Omental fat pad (tissue), 4 donors: ENCODE data around the gene ADAMTS16. TPM values are rescaled to one million over a fixed set of nuclear protein-coding genes. Genes with fewer than 3 reads are reported as not detected.
A peak's percentile ranks its signal among the peaks of the same experiment; 100 is the strongest.

ENCODE experiments used
- ATAC-seq: fragments of 150-250 bp; one replicate; pipeline ENCODE4 v1.9.1; 2016; ENCODE audit warnings: mild to moderate bottlenecking, moderate library complexity; ENCODE audit not compliant: low FRiP score
- DNase-seq: peaks from one replicate; pipeline ENCODE4 v3.0.0-alpha.2; 2019; ENCODE audit warnings: low spot score
- total RNA-seq, 4 donors: library from RNA; depleted of rRNA; stranded (reverse); fragments of >200 nt; gene quantifications; one replicate each; pipeline ENCODE4 v1.1.0, GENCODE V29; 2016
- TF ChIP-seq, protein P1 (sequence below), 3 donors: fragments of 450-650 bp; IDR thresholded peaks; one replicate each; pipeline ENCODE4 v1.5.1; 2016 to 2017; ENCODE audit warnings: antibody characterized with exemption in 3 of 3, mild to moderate bottlenecking in 3 of 3, moderate library complexity in 2 of 3

ADAMTS16 gene
- total RNA-seq, 4 donors from 2014 or later: 0.50 to 1.9 (median 1.3) TPM

DNA sequence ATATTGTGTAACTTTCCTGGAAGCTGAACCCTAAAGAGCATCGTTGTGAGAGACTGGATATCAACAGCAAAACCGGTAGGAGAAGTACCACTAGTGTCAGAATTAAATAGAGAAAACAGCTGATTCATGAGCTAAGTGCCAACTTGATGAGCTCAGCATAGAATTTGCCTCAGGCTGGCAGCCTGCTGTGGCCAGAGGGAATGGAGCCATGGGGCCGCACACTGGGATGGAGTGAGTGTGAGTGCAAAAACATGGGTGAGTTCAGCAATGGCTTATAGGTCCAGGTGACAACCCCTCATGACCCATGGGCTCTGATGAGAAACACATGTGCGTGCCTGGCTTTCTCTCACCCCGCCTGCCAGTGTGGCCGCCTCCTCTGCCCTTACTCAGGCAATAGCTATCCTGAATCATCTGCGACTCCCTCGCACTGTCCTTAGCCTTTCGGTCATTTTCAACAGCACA is 25.4 kb downstream of the ADAMTS16 start:
- TF ChIP-seq, protein P1, sequence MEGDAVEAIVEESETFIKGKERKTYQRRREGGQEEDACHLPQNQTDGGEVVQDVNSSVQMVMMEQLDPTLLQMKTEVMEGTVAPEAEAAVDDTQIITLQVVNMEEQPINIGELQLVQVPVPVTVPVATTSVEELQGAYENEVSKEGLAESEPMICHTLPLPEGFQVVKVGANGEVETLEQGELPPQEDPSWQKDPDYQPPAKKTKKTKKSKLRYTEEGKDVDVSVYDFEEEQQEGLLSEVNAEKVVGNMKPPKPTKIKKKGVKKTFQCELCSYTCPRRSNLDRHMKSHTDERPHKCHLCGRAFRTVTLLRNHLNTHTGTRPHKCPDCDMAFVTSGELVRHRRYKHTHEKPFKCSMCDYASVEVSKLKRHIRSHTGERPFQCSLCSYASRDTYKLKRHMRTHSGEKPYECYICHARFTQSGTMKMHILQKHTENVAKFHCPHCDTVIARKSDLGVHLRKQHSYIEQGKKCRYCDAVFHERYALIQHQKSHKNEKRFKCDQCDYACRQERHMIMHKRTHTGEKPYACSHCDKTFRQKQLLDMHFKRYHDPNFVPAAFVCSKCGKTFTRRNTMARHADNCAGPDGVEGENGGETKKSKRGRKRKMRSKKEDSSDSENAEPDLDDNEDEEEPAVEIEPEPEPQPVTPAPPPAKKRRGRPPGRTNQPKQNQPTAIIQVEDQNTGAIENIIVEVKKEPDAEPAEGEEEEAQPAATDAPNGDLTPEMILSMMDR (IDR thresholded peaks at IDR 0.05): no peak
- ATAC-seq (peak; percentile 73), DNase-seq (no peak)

DNA sequence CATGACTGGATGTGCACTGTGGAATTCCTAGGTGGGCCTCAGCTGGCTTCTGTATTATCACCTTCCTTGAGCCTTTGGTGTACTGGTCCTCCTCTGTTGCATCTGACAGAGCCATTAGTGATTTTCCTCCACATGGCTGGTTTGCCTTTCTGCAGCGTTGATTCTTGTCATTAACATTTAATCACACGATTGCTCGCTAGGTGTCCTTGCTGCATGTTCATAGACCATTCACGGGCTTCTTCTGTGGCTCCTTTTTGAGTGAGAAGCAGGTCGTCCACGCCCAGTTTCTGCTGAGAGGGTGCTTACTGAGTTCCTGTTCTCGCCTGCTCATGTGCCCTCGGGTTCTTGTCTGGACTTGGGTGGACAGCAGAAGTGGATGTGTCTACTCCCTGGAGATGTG is 29.3 kb downstream of the ADAMTS16 start:
- TF ChIP-seq, protein P1 (IDR thresholded peaks at IDR 0.05): no peak
- ATAC-seq (no peak), DNase-seq (no peak)

DNA sequence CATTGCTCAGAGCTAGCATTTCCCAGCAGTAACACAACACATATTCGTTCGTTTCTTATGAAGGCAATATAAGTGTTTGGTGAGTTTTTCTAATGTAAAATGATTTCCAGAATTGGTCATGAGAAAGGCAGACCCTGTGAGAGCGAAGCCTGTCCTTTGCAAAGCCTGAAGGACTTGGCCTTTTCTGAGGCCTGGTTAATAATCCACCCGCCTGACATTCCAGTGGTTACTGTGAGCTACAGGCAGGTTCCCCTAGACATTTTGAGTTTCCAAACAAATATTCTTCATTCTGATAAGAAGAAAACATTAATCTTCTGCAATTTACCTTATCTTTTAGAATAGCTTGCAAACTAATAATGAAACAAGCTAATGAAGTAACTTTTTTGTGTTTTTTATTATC is 38.0 kb downstream of the ADAMTS16 start:
- DNase-seq: no peak
- no peak for ATAC-seq
- TF ChIP-seq, protein P1 (IDR thresholded peaks at IDR 0.05): no peak

DNA sequence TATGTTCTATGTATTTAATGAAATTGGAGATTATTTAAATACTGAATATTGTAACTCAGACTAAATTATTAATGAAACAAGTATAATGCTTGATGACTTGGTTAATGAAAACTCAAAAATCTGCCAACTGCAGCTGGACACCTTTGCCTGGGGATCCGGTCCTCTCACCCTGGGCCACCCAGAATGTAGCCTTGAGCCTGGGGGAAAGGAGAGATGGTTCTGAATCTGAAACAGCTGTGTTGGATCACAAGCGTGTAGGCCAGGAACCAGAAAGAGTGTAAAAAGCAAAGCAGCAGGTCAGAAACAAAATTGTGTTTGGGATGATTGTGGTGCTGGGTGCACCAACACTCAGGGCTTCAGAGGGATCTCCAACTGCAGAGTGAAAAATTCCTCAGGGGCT is 38.5 kb downstream of the ADAMTS16 start:
- TF ChIP-seq, protein P1 (IDR thresholded peaks at IDR 0.05): no peak
- no peak for ATAC-seq
- DNase-seq: no peak

DNA sequence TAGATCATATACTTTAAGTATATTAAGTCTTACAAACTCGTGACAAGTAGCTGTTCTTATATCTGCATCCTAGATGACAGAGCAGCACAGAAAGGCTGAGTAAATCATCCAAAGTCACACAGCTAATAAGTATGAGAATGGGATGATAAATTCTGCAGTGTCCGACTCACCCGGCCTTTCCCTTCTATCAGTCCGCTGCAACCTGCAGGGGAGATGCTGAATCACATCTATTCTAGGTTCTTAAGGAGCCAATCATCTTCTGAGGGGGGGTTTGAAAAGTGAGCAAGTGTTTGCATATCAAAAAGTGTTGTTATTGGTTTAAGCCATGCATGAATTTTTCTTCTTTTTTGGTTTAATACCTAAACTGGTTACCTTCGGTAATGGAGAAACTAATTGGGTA is 38.9 kb downstream of the ADAMTS16 start:
- ATAC-seq (no peak), DNase-seq (no peak)
- TF ChIP-seq, protein P1 (IDR thresholded peaks at IDR 0.05): no peak

DNA sequence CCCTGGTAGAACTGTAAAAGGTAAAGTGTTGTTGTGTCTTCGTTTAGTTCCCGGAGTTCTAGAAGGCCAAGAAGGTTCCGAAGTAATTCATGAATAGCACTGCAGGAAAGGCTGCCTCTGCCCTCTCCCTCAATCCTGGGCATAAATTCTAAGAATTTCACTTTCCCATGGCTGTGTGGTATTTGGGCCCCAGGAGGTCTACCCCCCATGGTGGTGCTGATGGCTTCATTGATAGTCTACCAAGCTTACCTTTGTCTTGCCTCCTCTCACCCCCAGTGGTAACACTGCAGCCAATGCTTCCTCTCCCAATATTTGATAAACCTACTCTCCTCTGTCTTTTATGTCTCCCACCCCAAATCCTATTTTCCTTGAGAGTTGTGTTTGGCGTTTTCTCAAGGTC is 39.5 kb downstream of the ADAMTS16 start:
- TF ChIP-seq, protein P1 (IDR thresholded peaks at IDR 0.05): no peak
- DNase-seq (no peak), ATAC-seq (no peak)

DNA sequence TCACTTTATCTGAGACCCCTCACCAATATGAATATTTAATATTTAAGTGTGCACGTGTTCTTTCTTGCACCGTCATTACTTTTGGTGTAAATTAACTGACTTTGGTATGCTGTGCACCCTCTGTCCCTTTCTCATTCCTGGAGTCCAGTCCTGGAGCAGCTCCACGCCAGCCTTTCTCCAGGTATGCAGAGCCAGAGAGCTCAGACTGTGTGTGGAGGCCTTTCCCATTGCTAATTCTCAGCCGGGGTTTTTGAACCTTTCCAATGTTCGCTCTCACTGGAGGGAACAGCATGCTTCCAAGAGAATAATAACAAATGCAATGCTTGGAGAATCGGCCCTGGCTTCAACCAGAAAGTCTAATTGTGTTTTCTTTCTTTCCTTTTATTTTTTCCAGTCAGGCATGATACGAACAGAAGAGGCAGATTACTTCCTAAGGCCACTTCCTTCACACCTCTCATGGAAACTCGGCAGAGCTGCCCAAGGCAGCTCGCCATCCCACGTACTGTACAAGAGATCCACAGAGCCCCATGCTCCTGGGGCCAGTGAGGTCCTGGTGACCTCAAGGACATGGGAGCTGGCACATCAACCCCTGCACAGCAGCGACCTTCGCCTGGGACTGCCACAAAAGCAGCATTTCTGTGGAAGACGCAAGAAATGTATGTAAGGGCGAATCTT is 41.7 kb downstream of the ADAMTS16 start:
- TF ChIP-seq, protein P1 (IDR thresholded peaks at IDR 0.05): no peak
- ATAC-seq: no peak

More for the DNA sequence above, 41.7 kb downstream of the ADAMTS16 start:
- no peak for DNase-seq
